ENCODE measurements around the gene CDKN1A. TPM values are rescaled to one million over a fixed set of nuclear protein-coding genes. Genes with fewer than 3 reads are reported as not detected.
A peak's percentile ranks its signal among the peaks of the same experiment; 100 is the strongest.

Gene CDKN1A
- total and polyA plus RNA-seq, 11 donors, result 27.5 to 658 (median 99.8) TPM

DNA sequence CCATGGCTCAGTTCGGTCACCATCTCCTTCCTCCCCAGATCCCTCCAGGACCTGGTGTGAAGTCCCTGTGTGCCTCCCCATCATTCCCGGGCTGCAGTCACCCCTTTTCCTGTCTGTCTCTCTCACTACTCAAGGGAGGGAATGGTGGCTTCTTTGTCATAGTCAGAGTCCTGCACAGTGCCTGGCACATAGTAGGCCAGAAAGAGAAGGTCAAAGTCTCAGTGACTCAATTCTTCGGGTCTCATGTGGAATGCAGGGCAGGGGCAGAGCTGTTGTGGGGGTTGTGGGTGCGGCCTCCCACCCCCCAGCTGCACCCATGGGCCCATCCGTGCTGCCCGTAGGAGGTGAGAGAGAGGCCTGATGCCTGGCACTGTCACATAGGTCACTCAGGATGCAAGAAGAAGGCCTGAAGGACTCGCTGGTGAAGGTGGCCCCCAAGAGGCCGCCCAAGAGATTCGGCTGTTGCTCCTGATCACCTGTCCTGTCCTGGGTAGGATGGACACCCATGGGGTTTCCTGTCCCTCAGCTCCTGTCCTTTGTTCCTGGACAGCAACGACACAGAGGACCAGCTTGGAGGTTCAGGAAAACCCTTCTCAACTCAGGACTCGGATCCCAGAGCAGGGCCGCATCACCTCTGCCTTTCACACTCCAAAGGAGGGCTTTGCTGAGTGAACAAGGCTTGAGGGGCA is 53.3 kb downstream of the CDKN1A start:
- Histone ChIP-seq H3K4me3 (no peak overlapping the region), H3K27ac (no peak overlapping the region), H3K9me3 (no peaks in the 10 kb centered on the region), H3K36me3 (no peaks in the 10 kb centered on the region), H3K4me1 (peaks cover 0 to 51% (median 18%) of the 10 kb centered on the region in 12 donors), H3K27me3 (no peaks in the 10 kb centered on the region)
- TF ChIP-seq POLR2A (IDR thresholded peaks at IDR 0.05), result no peak
- TF ChIP-seq, protein P1, sequence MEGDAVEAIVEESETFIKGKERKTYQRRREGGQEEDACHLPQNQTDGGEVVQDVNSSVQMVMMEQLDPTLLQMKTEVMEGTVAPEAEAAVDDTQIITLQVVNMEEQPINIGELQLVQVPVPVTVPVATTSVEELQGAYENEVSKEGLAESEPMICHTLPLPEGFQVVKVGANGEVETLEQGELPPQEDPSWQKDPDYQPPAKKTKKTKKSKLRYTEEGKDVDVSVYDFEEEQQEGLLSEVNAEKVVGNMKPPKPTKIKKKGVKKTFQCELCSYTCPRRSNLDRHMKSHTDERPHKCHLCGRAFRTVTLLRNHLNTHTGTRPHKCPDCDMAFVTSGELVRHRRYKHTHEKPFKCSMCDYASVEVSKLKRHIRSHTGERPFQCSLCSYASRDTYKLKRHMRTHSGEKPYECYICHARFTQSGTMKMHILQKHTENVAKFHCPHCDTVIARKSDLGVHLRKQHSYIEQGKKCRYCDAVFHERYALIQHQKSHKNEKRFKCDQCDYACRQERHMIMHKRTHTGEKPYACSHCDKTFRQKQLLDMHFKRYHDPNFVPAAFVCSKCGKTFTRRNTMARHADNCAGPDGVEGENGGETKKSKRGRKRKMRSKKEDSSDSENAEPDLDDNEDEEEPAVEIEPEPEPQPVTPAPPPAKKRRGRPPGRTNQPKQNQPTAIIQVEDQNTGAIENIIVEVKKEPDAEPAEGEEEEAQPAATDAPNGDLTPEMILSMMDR (IDR thresholded peaks at IDR 0.05), result no peak
- ATAC-seq (no peak), DNase-seq (peak in 1 of 5 donors; percentile 32)
- intact Hi-C loops (cut with DNase I), result no loop called here
- 89 to 93% (median 90%) methylated on average over 8 to 12 of the region's 12 CpGs for WGBS, 4 donors

DNA sequence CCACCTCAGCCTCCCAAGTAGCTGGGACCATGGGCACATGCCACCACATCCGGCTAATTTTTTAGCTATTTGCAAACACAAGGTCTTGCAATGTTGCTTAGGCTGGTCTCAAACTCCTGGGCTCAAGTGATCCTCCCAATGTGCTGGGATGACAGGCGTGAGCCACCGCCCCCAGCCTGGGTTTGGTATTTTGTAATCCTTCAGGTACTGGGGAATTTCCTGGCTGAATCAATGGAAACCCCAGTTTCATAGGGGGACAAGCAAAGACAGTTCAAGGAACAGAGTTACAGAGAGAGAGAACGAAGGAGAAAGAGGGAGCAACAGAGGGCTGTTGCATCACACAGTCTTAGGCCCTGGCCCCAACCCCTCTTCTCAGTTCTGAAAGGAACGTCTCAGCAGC is 54.8 kb downstream of the CDKN1A start:
- Histone ChIP-seq H3K4me1 (peaks cover 0 to 40% (median 18%) of the 10 kb centered on the region in 12 donors), H3K9me3 (no peaks in the 10 kb centered on the region), H3K27ac (no peak overlapping the region), H3K36me3 (no peaks in the 10 kb centered on the region), H3K27me3 (no peaks in the 10 kb centered on the region), H3K4me3 (no peak overlapping the region)
- DNase-seq, result peak in 1 of 5 donors; percentile 10
- WGBS, 4 donors, result 84 to 96% (median 89%) methylated on average over 5 of the region's 5 CpGs
- no peak for ATAC-seq
- no peak for TF ChIP-seq POLR2A (IDR thresholded peaks at IDR 0.05)
- TF ChIP-seq, protein P1 (IDR thresholded peaks at IDR 0.05), result no peak
- intact Hi-C loops (cut with DNase I), result no loop called here

DNA sequence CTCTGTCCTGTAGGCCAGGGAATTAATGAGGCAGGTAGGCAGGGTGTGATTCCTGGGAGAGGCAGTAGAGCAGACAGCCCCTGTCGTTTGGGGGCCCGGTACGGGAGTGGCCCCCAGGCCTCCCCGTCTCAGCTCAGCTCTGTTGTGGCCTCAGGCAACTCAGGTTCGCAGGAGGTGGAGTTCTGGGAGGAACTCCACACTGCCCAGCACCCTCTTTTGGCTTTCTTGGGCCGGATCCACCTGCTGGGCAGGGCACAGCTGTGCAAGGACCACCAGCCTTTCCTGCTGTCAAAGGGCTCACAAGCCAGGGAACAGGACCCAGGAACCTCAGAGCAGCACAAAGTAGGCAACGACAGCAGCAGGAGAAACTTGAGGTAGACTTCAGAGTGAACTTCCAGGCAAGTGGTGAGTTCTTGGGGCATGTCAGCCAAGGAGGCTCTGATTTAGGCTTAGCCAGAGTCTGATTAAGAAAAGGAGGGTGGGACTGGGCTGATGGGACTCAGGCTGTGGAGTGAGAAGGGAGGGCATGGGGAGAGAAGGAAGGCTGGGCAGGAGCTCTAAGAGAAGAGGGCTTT is 56.1 kb downstream of the CDKN1A start:
- Histone ChIP-seq H3K4me1 (peaks cover 0 to 28% (median 13%) of the 10 kb centered on the region in 12 donors), H3K36me3 (no peaks in the 10 kb centered on the region), H3K4me3 (peak overlapping the region in 8 of 12 donors; percentile 25 to 54 (median 40)), H3K27ac (peak overlapping the region in 11 of 12 donors; percentile 69 to 93 (median 82)), H3K27me3 (no peaks in the 10 kb centered on the region), H3K9me3 (no peaks in the 10 kb centered on the region)
- TF ChIP-seq, protein P1 (IDR thresholded peaks at IDR 0.05), result no peak
- TF ChIP-seq POLR2A (IDR thresholded peaks at IDR 0.05), result no peak
- no peak for ATAC-seq
- WGBS, 4 donors, result 83 to 93% (median 90%) methylated on average over 7 of the region's 7 CpGs
- intact Hi-C loops (cut with DNase I), result loop anchor here in 1 of 10 donors (5.0 kb wide), 1 partner anchor 52 kb away; no protein-coding TSS in a partner anchor
- DNase-seq, result peak in 1 of 5 donors; percentile 35

Measured in heart left ventricle (tissue), 16 donors.